HepG2 (cell line): Measurements from ENCODE around the gene CHD9NB. TPM values are rescaled to one million over a fixed set of nuclear protein-coding genes. Genes with fewer than 3 reads are reported as not detected.

Experiments
- ATAC-seq: fragments of 200-7000 bp; cut with Tn5 transposase; 3 replicates; pipeline ENCODE4 v1.9.1; 2020; ENCODE audit warnings: mild to moderate bottlenecking, moderate library complexity
- BruUV-seq: library from RNA; stranded (reverse); fragments of 400-500 nt; replicated peaks from 2 replicates; lab custom pipeline; 2021; lab: Mats Ljungman, UMichigan
- CTCF ChIA-PET: fragments of 300-600 bp; formaldehyde crosslinking; extraction: SDS; loops from one replicate; lab custom pipeline; 2021; ENCODE audit warnings: low total read pairs, inconsistent platforms, low intra/inter-chr PET ratio; lab: Yijun Ruan, JAX
- POLR2A ChIA-PET: fragments of 350-600 bp; sonication (Branson Sonifier 250); formaldehyde crosslinking; loops from one replicate; lab custom pipeline; 2020; ENCODE audit warnings: antibody characterized with exemption, inconsistent platforms; lab: Yijun Ruan, JAX
- DNase-seq: peaks from one replicate; pipeline ENCODE4 v3.0.0-alpha.2; 2015; ENCODE audit warnings: low spot score
- FAIRE-seq: peaks from 3 replicates; lab custom pipeline; 2011; peaks lifted over from hg19 to GRCh38; lab: Jason Lieb, UNC
- H2AFZ ChIP-seq: one replicate; pipeline ENCODE4 v1.6.1; 2011; ENCODE audit warnings: low read length, inconsistent platforms
- H3K27ac ChIP-seq: fragments of 300-600 bp; 3 replicates; pipeline ENCODE4 v1.8.0; 2011; ENCODE audit warnings: mixed run types, mild to moderate bottlenecking, mixed read lengths, low read length, inconsistent platforms; ENCODE audit not compliant: insufficient read depth; ENCODE audit errors: extremely low read length
- H3K27me3 ChIP-seq, 2 experiments: fragments of 200-600 bp in 1 of 2; 2 replicates in 1 of 2; 3 replicates in 1 of 2; pipeline versions ENCODE4 v1.6.0 to v1.8.0; 2011; ENCODE audit warnings: low read length in 2 of 2, mild to moderate bottlenecking in 2 of 2, moderate library complexity in 2 of 2, inconsistent platforms in 1 of 2; ENCODE audit not compliant: insufficient read depth in 2 of 2, control insufficient read depth in 1 of 2
- H3K36me3 ChIP-seq, 2 experiments: fragments of 200-600 bp in 1 of 2; replicated peaks in 1 of 2; 2 replicates in 1 of 2; 3 replicates in 1 of 2; pipeline versions ENCODE4 v1.5.1 to v1.8.0; 2011; ENCODE audit warnings: low read length in 2 of 2, inconsistent platforms in 1 of 2; ENCODE audit not compliant: insufficient read depth in 2 of 2, control insufficient read depth in 1 of 2
- H3K4me1 ChIP-seq: 2 replicates; pipeline ENCODE4 v1.5.1; 2012; ENCODE audit warnings: low read length, inconsistent platforms; ENCODE audit not compliant: insufficient read depth
- H3K4me2 ChIP-seq: 2 replicates; pipeline ENCODE4 v1.6.0; 2011; ENCODE audit warnings: low read depth, low read length, inconsistent platforms
- H3K4me3 ChIP-seq, 3 experiments: fragments of 200-600 bp in 1 of 3; sonication (generic), shearing (Covaris generic) in 1 of 3; replicated peaks in 1 of 3; 2 replicates each; pipeline ENCODE4 v1.5.1; 2011 to 2016; ENCODE audit warnings: low read length in 3 of 3, inconsistent platforms in 2 of 3, low read depth in 2 of 3, mild to moderate bottlenecking in 2 of 3, control low read depth in 1 of 3, mixed read lengths in 1 of 3; ENCODE audit not compliant: insufficient read depth in 1 of 3
- H3K79me2 ChIP-seq: one replicate; pipeline ENCODE4 v1.6.1; 2011; ENCODE audit warnings: low read length, inconsistent platforms; ENCODE audit not compliant: insufficient read depth
- H3K9ac ChIP-seq: 2 replicates; pipeline ENCODE4 v1.6.0; 2011; ENCODE audit warnings: mild to moderate bottlenecking, low read depth, low read length, inconsistent platforms; ENCODE audit not compliant: insufficient read depth
- H3K9me3 ChIP-seq: 2 replicates; pipeline ENCODE4 v1.5.1; 2012; ENCODE audit warnings: mild to moderate bottlenecking, low read length
- H4K20me1 ChIP-seq: 2 replicates; pipeline ENCODE4 v1.6.0; 2011; ENCODE audit warnings: inconsistent platforms, mild to moderate bottlenecking, low read length, moderate library complexity; ENCODE audit not compliant: insufficient read depth
- ERF ChIP-seq: IDR thresholded peaks from 2 replicates; pipeline ENCODE4 v1.6.1; 2018; ENCODE audit warnings: missing biosample characterization, missing genetic modification reagents
- PAWR ChIP-seq: sonication (generic); formaldehyde crosslinking; IDR thresholded peaks from 2 replicates; pipeline ENCODE4 v1.4.0; 2020; ENCODE audit warnings: missing genetic modification reagents, mild to moderate bottlenecking, borderline replicate concordance
- PLRG1 ChIP-seq: fragments of 450-650 bp; conservative IDR thresholded peaks from 2 replicates; pipeline ENCODE4 v1.6.1; 2016
- SALL2 ChIP-seq: sonication (generic); formaldehyde crosslinking; IDR thresholded peaks from 2 replicates; pipeline ENCODE4 v1.8.1; 2023; ENCODE audit warnings: mild to moderate bottlenecking, missing genetic modification reagents, inconsistent platforms
- ZC3H4 ChIP-seq: sonication (generic); formaldehyde crosslinking; IDR thresholded peaks from 2 replicates; pipeline ENCODE4 v1.4.0; 2020; ENCODE audit warnings: missing genetic modification reagents, borderline replicate concordance
- ZNF12 ChIP-seq: sonication (generic); formaldehyde crosslinking; IDR thresholded peaks from 2 replicates; pipeline ENCODE4 v1.5.0; 2020; ENCODE audit warnings: missing genetic modification reagents
- ZNF121 ChIP-seq: sonication (generic); formaldehyde crosslinking; IDR thresholded peaks from 2 replicates; pipeline ENCODE4 v1.5.0; 2020; ENCODE audit warnings: mild to moderate bottlenecking, missing genetic modification reagents
- ZNF317 ChIP-seq: sonication (generic); formaldehyde crosslinking; IDR thresholded peaks from 2 replicates; pipeline ENCODE4 v1.5.0; 2020; ENCODE audit warnings: mild to moderate bottlenecking, missing genetic modification reagents
- WGBS: methylation state at CpG from one replicate; pipeline ENCODE4 v1.1.6; 2017; ENCODE audit warnings: low lambda C conversion rate; 5-methylcytosine and 5-hydroxymethylcytosine counted together
- in situ Hi-C: cut with HindIII; loops from 2 replicates; pipeline ENCODE4 v1.10.0; 2017; ENCODE audit warnings: low pct_unique_long_range_greater_than_20kb; ENCODE audit not compliant: extremely low pct_ligation_motif_present
- intact Hi-C: fragments of 100-400 bp; cut with micrococcal nuclease; formaldehyde crosslinking; loops from one replicate; pipeline ENCODE4 v1.10.0; 2022; ENCODE audit not compliant: unreplicated experiment
- polyA plus RNA-seq, 8 experiments: library from polyadenylated mRNA; depleted of rRNA in 3 of 8; stranded (reverse) in 7 of 8; unstranded in 1 of 8; fragments of >200 nt; fragmentation: Illumina TruSeq in 4 of 8; extraction: Trizol in 4 of 8; gene quantifications; 2 replicates each; pipeline versions ENCODE4 v1.2.1 to v1.2.3, GENCODE V29; 2011 to 2016; ENCODE audit warnings: low read depth in 4 of 8, missing spikeins in 1 of 8, mixed read lengths in 1 of 8; ENCODE audit not compliant: insufficient read depth in 1 of 8
- total RNA-seq, 5 experiments: library from RNA; depleted of rRNA; stranded (reverse); fragments of >200 nt; fragmentation: Illumina TruSeq; extraction: Trizol; gene quantifications; 2 replicates each; pipeline ENCODE4 v1.2.3, GENCODE V29; 2016; ENCODE audit warnings: low read depth in 1 of 5
- TF ChIP-seq, protein P1 (sequence below): sonication (generic); formaldehyde crosslinking; IDR thresholded peaks from 2 replicates; pipeline ENCODE4 v1.4.0; 2020; ENCODE audit warnings: missing genetic modification reagents
- TF ChIP-seq, protein P2 (sequence below): sonication (generic); formaldehyde crosslinking; IDR thresholded peaks from 2 replicates; pipeline ENCODE4 v1.4.0; 2020; ENCODE audit warnings: missing genetic modification reagents, mild to moderate bottlenecking, borderline replicate concordance
- TF ChIP-seq, protein P3 (sequence below): sonication (generic); formaldehyde crosslinking; IDR thresholded peaks from 2 replicates; pipeline ENCODE4 v1.4.0; 2020; ENCODE audit warnings: missing genetic modification reagents

CHD9NB gene
- total and polyA plus RNA-seq, 2 of the 13 experiments (the other 11 are each of a cell fraction or from before 2014, with no cell fraction given) = 0.17 to 0.18 TPM

DNA sequence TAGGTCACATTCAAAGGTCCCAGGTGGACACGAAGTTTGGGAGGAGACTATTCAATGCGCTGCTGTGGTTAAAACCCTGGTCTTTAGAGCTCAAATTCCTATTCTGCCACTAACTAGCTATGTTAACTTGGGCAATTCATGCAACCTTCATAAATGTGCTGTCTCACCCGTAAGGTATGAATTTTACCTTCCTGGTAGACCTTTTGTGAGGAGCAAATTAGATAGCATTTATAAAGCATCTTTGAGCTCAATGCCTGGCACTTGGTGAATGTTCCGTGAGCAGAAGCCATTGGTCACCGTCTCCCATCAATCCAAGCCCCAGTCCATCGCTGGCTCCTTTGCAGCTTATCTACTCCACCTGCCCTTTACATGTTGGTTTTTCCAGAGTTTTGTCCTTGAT lies 16.6 kb downstream of the CHD9NB start:
- no peak overlapping the region for H3K4me3 ChIP-seq
- 67% methylated on average over 6 of the region's 6 CpGs for WGBS
- in situ Hi-C loops = no loop called here

DNA sequence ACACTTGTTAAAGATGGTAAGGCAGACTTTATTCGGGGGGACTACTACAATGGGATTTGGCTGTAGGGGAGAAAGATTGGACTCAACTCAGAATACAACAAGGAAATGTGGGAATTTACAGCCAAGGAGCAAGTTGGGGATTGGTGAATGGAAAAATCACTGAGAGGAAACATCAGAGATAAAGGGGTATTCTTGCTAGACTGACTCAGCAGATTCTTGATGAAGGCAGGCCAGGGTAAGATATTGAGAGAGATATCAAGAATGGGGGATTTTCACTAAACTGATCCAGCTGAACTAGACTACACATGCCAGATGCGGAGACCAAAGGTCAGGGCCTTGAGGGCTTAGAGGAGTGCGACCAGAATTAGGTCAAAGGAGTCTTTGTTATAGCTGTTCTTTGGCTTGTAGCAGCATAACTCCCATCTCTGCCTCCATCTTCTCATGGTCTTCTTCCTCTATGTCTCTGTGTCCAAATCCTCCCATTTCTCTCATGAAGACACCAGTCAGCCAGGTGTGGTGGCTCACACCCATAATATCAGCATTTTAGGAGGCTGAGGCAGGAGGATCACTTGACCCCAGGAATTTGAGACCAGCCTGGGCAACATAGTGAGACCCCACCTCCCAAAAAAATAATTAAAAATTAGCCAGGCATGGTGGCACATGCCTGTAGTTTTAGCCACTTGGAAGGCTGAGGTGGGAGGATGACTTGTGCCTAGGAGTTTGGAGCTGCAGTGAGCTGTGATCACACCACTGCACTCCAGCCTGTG lies 17.3 kb downstream of the CHD9NB start:
- intact Hi-C loops = no loop called here
- in situ Hi-C loops = no loop called here
- H3K4me2 ChIP-seq = 0 out of 2 replicates have a peak overlapping the region, but pooled peaks have one; percentile 1
- no TSS peak for BruUV-seq
- H3K4me3 ChIP-seq = no peak overlapping the region
- no peaks in the 10 kb centered on the region for H3K27me3 ChIP-seq
- peaks cover 6% of the 10 kb centered on the region; the same call in 1 of the 2 replicates for H3K9me3 ChIP-seq
- peak; percentile 8 for FAIRE-seq
- ATAC-seq = peak; percentile 43; the same call in 1 of the 3 replicates
- no peak overlapping the region for H3K9ac ChIP-seq
- H3K4me1 ChIP-seq = peaks cover 12% of the 10 kb centered on the region
- POLR2A ChIA-PET = no interaction called here
- CTCF ChIA-PET = no interaction called here
- no peaks in the 10 kb centered on the region for H3K79me2 ChIP-seq
- no peaks in the 10 kb centered on the region for H3K36me3 ChIP-seq
- H4K20me1 ChIP-seq = no peaks in the 10 kb centered on the region
- DNase-seq = peak; percentile 48
- H3K27ac ChIP-seq = no peak overlapping the region
- H2AFZ ChIP-seq = no peak overlapping the region
- WGBS = 30% methylated on average over 3 of the region's 3 CpGs
- TF ChIP-seq ZNF12 (peak; percentile 75), ZNF121 (peak; percentile 67)
- TF ChIP-seq, protein P1, sequence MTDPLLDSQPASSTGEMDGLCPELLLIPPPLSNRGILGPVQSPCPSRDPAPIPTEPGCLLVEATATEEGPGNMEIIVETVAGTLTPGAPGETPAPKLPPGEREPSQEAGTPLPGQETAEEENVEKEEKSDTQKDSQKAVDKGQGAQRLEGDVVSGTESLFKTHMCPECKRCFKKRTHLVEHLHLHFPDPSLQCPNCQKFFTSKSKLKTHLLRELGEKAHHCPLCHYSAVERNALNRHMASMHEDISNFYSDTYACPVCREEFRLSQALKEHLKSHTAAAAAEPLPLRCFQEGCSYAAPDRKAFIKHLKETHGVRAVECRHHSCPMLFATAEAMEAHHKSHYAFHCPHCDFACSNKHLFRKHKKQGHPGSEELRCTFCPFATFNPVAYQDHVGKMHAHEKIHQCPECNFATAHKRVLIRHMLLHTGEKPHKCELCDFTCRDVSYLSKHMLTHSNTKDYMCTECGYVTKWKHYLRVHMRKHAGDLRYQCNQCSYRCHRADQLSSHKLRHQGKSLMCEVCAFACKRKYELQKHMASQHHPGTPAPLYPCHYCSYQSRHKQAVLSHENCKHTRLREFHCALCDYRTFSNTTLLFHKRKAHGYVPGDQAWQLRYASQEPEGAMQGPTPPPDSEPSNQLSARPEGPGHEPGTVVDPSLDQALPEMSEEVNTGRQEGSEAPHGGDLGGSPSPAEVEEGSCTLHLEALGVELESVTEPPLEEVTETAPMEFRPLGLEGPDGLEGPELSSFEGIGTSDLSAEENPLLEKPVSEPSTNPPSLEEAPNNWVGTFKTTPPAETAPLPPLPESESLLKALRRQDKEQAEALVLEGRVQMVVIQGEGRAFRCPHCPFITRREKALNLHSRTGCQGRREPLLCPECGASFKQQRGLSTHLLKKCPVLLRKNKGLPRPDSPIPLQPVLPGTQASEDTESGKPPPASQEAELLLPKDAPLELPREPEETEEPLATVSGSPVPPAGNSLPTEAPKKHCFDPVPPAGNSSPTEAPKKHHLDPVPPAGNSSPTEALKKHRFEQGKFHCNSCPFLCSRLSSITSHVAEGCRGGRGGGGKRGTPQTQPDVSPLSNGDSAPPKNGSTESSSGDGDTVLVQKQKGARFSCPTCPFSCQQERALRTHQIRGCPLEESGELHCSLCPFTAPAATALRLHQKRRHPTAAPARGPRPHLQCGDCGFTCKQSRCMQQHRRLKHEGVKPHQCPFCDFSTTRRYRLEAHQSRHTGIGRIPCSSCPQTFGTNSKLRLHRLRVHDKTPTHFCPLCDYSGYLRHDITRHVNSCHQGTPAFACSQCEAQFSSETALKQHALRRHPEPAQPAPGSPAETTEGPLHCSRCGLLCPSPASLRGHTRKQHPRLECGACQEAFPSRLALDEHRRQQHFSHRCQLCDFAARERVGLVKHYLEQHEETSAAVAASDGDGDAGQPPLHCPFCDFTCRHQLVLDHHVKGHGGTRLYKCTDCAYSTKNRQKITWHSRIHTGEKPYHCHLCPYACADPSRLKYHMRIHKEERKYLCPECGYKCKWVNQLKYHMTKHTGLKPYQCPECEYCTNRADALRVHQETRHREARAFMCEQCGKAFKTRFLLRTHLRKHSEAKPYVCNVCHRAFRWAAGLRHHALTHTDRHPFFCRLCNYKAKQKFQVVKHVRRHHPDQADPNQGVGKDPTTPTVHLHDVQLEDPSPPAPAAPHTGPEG (CRISPR knock-in tag) = no peak

More for the DNA sequence above, 16.6 kb downstream of the CHD9NB start:
- Histone ChIP-seq H3K36me3 (no peaks in the 10 kb centered on the region), H3K27me3 (no peaks in the 10 kb centered on the region), H2AFZ (no peak overlapping the region), H3K4me2 (no peak overlapping the region), H3K79me2 (no peaks in the 10 kb centered on the region), H4K20me1 (no peaks in the 10 kb centered on the region), H3K27ac (no peak overlapping the region), H3K9me3 (peaks cover 6% of the 10 kb centered on the region; the same call in 1 of the 2 replicates), H3K9ac (no peak overlapping the region), H3K4me1 (peaks cover 16% of the 10 kb centered on the region)
- intact Hi-C loops = no loop called here
- POLR2A ChIA-PET = no interaction called here
- FAIRE-seq = no peak
- TF ChIP-seq PLRG1 (no peak), SALL2 (CRISPR knock-in tag) (no peak), PAWR (CRISPR knock-in tag) (no peak), ZNF317 (no peak), ZC3H4 (no peak), ERF (no peak)
- TF ChIP-seq, protein P2, sequence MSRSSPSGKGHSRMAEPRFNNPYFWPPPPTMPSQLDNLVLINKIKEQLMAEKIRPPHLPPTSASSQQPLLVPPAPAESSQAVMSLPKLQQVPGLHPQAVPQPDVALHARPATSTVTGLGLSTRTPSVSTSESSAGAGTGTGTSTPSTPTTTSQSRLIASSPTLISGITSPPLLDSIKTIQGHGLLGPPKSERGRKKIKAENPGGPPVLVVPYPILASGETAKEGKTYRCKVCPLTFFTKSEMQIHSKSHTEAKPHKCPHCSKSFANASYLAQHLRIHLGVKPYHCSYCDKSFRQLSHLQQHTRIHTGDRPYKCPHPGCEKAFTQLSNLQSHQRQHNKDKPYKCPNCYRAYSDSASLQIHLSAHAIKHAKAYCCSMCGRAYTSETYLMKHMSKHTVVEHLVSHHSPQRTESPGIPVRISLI (CRISPR knock-in tag) = no peak
- TF ChIP-seq, protein P3, sequence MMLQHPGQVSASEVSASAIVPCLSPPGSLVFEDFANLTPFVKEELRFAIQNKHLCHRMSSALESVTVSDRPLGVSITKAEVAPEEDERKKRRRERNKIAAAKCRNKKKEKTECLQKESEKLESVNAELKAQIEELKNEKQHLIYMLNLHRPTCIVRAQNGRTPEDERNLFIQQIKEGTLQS = no peak
- ATAC-seq = no peak
- no TSS peak for BruUV-seq
- CTCF ChIA-PET = no interaction called here
- DNase-seq = no peak
